ENCODE measurements around the gene MT1M. TPM values are rescaled to one million over a fixed set of nuclear protein-coding genes. Genes with fewer than 3 reads are reported as not detected.

The MT1M gene
- total RNA-seq, 4 donors from 2014 or later, result 2.7 to 48.3 (median 5.2) TPM; not detected in 1

DNA sequence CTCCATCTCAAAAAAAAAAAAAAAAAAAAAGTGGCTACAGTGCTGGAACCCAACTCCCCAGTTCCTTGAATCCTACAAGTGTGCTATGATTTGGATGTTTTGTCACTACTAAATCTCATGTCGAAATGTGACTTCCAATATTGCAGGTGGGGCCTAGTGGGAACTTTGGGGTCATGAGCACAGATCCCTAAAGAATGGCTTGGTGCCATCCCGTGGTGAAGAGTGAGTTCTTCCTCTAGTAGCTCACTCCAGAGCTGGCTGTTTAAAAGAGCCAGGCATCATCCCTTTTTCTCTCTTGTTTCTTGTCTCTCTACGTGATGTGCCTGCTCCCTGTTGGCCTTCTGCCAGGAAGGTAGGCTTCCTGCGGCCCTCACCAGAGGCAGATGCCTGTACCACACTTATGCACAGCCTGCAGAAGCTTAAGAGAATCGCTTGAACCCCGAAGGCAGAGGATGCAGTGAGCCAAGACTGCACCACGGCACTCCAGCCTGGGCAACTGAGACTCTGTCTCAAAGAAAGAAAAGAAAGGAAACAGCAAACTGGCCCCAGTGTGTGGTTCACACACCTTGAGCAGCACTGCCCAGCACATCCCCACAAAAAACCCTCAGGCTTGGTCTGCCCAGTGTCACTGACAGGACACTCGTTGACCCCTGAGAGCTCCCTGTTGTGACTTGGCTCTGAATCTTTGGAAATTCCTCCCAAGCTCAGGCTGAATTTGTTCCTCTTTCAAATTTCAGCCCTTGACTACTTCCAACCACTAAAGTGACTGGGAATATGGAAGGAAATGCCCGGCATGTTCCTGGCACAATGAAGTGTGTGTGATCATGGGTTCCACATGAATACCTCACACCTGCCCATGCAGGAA is 3.7 kb upstream of the MT1M start:
- TF ChIP-seq POLR2A (IDR thresholded peaks at IDR 0.05) (no peak), POLR2AphosphoS5 (IDR thresholded peaks at IDR 0.05) (no peak), EP300 (IDR thresholded peaks at IDR 0.05; ENCODE audit: low read depth) (no peak)
- TF ChIP-seq, protein P1, sequence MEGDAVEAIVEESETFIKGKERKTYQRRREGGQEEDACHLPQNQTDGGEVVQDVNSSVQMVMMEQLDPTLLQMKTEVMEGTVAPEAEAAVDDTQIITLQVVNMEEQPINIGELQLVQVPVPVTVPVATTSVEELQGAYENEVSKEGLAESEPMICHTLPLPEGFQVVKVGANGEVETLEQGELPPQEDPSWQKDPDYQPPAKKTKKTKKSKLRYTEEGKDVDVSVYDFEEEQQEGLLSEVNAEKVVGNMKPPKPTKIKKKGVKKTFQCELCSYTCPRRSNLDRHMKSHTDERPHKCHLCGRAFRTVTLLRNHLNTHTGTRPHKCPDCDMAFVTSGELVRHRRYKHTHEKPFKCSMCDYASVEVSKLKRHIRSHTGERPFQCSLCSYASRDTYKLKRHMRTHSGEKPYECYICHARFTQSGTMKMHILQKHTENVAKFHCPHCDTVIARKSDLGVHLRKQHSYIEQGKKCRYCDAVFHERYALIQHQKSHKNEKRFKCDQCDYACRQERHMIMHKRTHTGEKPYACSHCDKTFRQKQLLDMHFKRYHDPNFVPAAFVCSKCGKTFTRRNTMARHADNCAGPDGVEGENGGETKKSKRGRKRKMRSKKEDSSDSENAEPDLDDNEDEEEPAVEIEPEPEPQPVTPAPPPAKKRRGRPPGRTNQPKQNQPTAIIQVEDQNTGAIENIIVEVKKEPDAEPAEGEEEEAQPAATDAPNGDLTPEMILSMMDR (IDR thresholded peaks at IDR 0.05), result no peak
- 77 to 89% methylated on average over 3 to 9 of the region's 9 CpGs for WGBS, 2 donors (ENCODE audit: low coverage in 1 of 2)
- Histone ChIP-seq H3K9me3 (no peaks in the 10 kb centered on the region), H3K4me1 (peaks cover 0 to 35% (median 29%) of the 10 kb centered on the region in 4 donors), H3K27ac (peak overlapping the region in 1 of 4 donors; percentile 37), H3K4me3 (no peak overlapping the region), H3K27me3 (peaks cover 21% of the 10 kb centered on the region), H3K36me3 (no peaks in the 10 kb centered on the region)
- in situ Hi-C loops (cut with MboI; ENCODE audit: low pct_ligation_motif_present in 1 of 4, low pct_unique_long_range_greater_than_20kb in 1 of 4, low sequenced_read_pairs in 3 of 4), result no loop called here
- no peak for DNase-seq
- intact Hi-C loops (cut with DNase I; ENCODE audit: low total_unique reads), result loop anchor here (5.0 kb wide), 1 partner anchor 54 kb away; the partner anchor contains the start of gene MT1X

DNA sequence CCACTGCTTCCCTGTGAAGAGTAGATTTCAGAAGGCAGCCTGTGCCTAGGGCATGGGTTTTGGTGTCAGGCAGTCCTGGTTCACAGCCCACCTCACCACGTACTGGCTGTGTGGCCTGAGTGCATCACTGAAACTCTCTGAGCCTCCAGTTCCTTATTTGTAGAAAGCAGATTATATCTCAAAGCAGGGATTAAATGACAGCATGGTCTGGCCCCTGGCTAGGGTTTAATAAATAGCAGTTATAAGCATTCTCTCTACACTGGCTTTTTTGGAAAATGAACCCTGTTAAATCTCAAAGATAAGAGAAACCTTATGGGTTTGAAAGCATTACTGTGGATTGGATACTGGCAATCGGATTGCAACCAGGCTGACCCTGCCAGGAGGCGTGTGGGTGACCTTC is 2.9 kb upstream of the MT1M start:
- H3K36me3 ChIP-seq, result no peaks in the 10 kb centered on the region
- peaks cover 29% of the 10 kb centered on the region for H3K27me3 ChIP-seq
- no peak for DNase-seq
- no peak overlapping the region for H3K4me3 ChIP-seq
- in situ Hi-C loops (cut with MboI; ENCODE audit: low pct_ligation_motif_present in 1 of 4, low pct_unique_long_range_greater_than_20kb in 1 of 4, low sequenced_read_pairs in 3 of 4) (no loop called here), intact Hi-C loops (cut with DNase I; ENCODE audit: low total_unique reads) (loop anchor here (5.0 kb wide), 1 partner anchor 53 kb away; the partner anchor contains the start of gene MT1X)
- 77% methylated on average over 3 of the region's 3 CpGs; no CpG with 5 or more reads in 1 of the 2 donors for WGBS, 2 donors (ENCODE audit: low coverage in 1 of 2)
- H3K27ac ChIP-seq, result no peak overlapping the region
- TF ChIP-seq POLR2AphosphoS5 (IDR thresholded peaks at IDR 0.05) (no peak), EP300 (IDR thresholded peaks at IDR 0.05; ENCODE audit: low read depth) (no peak), POLR2A (IDR thresholded peaks at IDR 0.05) (no peak)
- TF ChIP-seq, protein P1 (IDR thresholded peaks at IDR 0.05), result no peak
- peaks cover 0 to 36% (median 29%) of the 10 kb centered on the region in 4 donors for H3K4me1 ChIP-seq
- H3K9me3 ChIP-seq, result no peaks in the 10 kb centered on the region

DNA sequence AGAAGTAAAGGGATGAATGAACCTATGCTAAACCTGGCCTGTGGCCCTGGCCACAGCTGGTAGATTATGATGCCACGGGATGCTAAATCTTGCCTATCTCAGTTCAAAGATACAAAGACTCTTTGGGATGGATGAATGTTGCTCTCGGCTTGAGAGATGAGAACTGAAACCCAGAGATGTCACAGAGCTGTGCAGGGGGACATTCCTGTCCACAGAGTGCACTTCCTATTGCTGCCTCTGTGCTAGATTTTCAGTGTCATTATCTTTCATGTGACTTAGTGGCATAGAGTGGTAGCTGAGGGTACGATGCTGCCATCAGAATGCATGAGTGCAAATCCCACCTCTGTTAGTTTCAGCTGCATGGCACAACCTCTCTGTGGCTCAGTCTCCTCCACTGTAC is 2.3 kb upstream of the MT1M start:
- WGBS, 2 donors (ENCODE audit: low coverage in 1 of 2), result 70 to 75% methylated on average over 2 to 3 of the region's 3 CpGs
- Histone ChIP-seq H3K9me3 (no peaks in the 10 kb centered on the region), H3K27ac (no peak overlapping the region), H3K4me3 (no peak overlapping the region), H3K4me1 (peaks cover 1 to 36% (median 29%) of the 10 kb centered on the region in 4 donors), H3K27me3 (peaks cover 35% of the 10 kb centered on the region), H3K36me3 (no peaks in the 10 kb centered on the region)
- in situ Hi-C loops (cut with MboI; ENCODE audit: low pct_ligation_motif_present in 1 of 4, low pct_unique_long_range_greater_than_20kb in 1 of 4, low sequenced_read_pairs in 3 of 4), result no loop called here
- TF ChIP-seq, protein P1 (IDR thresholded peaks at IDR 0.05), result no peak
- no peak for TF ChIP-seq POLR2A (IDR thresholded peaks at IDR 0.05)
- no peak for DNase-seq
- intact Hi-C loops (cut with DNase I; ENCODE audit: low total_unique reads), result no loop called here

DNA sequence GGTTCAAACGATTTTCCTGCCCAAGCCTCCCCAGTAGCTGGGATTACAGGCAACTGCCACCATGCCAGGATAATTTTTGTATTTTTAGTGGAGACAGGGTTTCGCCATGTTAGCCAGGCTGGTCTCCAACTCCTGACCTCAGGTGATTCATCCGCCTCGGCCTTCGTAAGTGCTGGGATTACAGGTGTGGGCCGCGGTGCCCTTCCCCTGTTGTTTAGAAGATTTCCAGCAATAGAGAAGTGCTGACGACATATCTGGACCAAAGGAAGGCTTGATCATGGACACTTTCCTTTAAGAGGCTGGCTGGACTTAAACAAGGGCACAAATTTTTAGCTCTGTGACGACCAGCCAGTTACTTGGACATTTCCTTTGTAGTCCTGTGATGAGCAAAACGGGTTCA is 1.3 kb upstream of the MT1M start:
- TF ChIP-seq POLR2A (IDR thresholded peaks at IDR 0.05) (no peak), EP300 (IDR thresholded peaks at IDR 0.05; ENCODE audit: low read depth) (no peak), POLR2AphosphoS5 (IDR thresholded peaks at IDR 0.05) (no peak)
- TF ChIP-seq, protein P1 (IDR thresholded peaks at IDR 0.05), result no peak
- Histone ChIP-seq H3K9me3 (no peaks in the 10 kb centered on the region), H3K27ac (peak overlapping the region in 3 of 4 donors; percentile 54 to 74 (median 64)), H3K27me3 (peaks cover 46% of the 10 kb centered on the region), H3K4me3 (no peak overlapping the region), H3K4me1 (peaks cover 6 to 40% (median 26%) of the 10 kb centered on the region in 4 donors), H3K36me3 (no peaks in the 10 kb centered on the region)
- WGBS, 2 donors (ENCODE audit: low coverage in 1 of 2), result 80 to 89% methylated on average over 1 to 10 of the region's 10 CpGs
- intact Hi-C loops (cut with DNase I; ENCODE audit: low total_unique reads) (no loop called here), in situ Hi-C loops (cut with MboI; ENCODE audit: low pct_ligation_motif_present in 1 of 4, low pct_unique_long_range_greater_than_20kb in 1 of 4, low sequenced_read_pairs in 3 of 4) (no loop called here)
- DNase-seq, result no peak
